Subcutaneous abdominal adipose tissue (tissue), 5 donors: ENCODE results near the gene TBATA.

Experiments used
- H3K27ac ChIP-seq: one replicate; pipeline ENCODE4 v1.7.0; 2013; ENCODE audit warnings: low read depth, mild to moderate bottlenecking, inconsistent platforms, low read length, moderate library complexity
- H3K27me3 ChIP-seq, 5 donors: one replicate each; pipeline ENCODE4 v1.7.0; 2013; ENCODE audit warnings: low read length in 5 of 5, inconsistent platforms in 1 of 5; ENCODE audit not compliant: control insufficient read depth in 5 of 5, insufficient read depth in 4 of 5
- H3K36me3 ChIP-seq, 5 donors: one replicate each; pipeline ENCODE4 v1.7.0; 2013; ENCODE audit warnings: low read length in 5 of 5; ENCODE audit not compliant: control insufficient read depth in 5 of 5, insufficient read depth in 5 of 5
- H3K4me1 ChIP-seq, 5 donors: one replicate each; pipeline ENCODE4 v1.7.0; 2013; ENCODE audit warnings: low read length in 5 of 5, mild to moderate bottlenecking in 3 of 5, moderate library complexity in 1 of 5; ENCODE audit not compliant: control insufficient read depth in 5 of 5, insufficient read depth in 5 of 5
- H3K4me3 ChIP-seq, 5 donors: one replicate each; pipeline ENCODE4 v1.7.0; 2013; ENCODE audit warnings: low read length in 5 of 5, low read depth in 1 of 5
- H3K9ac ChIP-seq, 5 donors: one replicate each; pipeline ENCODE4 v1.7.0; 2013; ENCODE audit warnings: low read length in 5 of 5, mild to moderate bottlenecking in 4 of 5, moderate library complexity in 3 of 5
- H3K9me3 ChIP-seq, 5 donors: one replicate each; pipeline ENCODE4 v1.7.0; 2013; ENCODE audit warnings: low read length in 5 of 5; ENCODE audit not compliant: control insufficient read depth in 5 of 5
- donor health status: healthy.
- donor health status: healthy.
- donor health status: healthy.
- donor health status: healthy.
- donor health status: healthy.

The TBATA gene

GRCh38 chr10:70795613-70796012 is 10.4 kb upstream of the TBATA start:
- peaks cover 0 to 2% (median 0%) of the 10 kb centered on the region in 5 donors for H3K27me3 ChIP-seq
- no peaks in the 10 kb centered on the region for H3K36me3 ChIP-seq
- no peak overlapping the region for H3K9ac ChIP-seq
- no peak overlapping the region for H3K27ac ChIP-seq
- no peaks in the 10 kb centered on the region for H3K9me3 ChIP-seq
- H3K4me3 ChIP-seq = no peak overlapping the region
- H3K4me1 ChIP-seq = no peaks in the 10 kb centered on the region

- Histone ChIP-seq H3K4me1 (no peaks in the 10 kb centered on the region), H3K9ac (no peak overlapping the region), H3K9me3 (no peaks in the 10 kb centered on the region), H3K36me3 (no peaks in the 10 kb centered on the region), H3K27me3 (no peaks in the 10 kb centered on the region), H3K4me3 (no peak overlapping the region), H3K27ac (no peak overlapping the region)
Observed at GRCh38 chr10:70791386-70792039, 6.3 kb upstream of the TBATA start.

GRCh38 chr10:70786799-70787415 is 1.7 kb upstream of the TBATA start:
- no peak overlapping the region for H3K4me3 ChIP-seq
- no peak overlapping the region for H3K27ac ChIP-seq
- no peak overlapping the region for H3K9ac ChIP-seq
- peaks cover 2 to 13% (median 10%) of the 10 kb centered on the region in 5 donors for H3K4me1 ChIP-seq
- no peaks in the 10 kb centered on the region for H3K9me3 ChIP-seq
- H3K27me3 ChIP-seq = peaks cover 0 to 6% (median 0%) of the 10 kb centered on the region in 5 donors
- no peaks in the 10 kb centered on the region for H3K36me3 ChIP-seq

GRCh38 chr10:70784471-70784870 is 706 bp downstream of the TBATA start:
- H3K27ac ChIP-seq = no peak overlapping the region
- peaks cover 3 to 24% (median 20%) of the 10 kb centered on the region in 5 donors for H3K4me1 ChIP-seq
- H3K9me3 ChIP-seq = no peaks in the 10 kb centered on the region
- no peak overlapping the region for H3K4me3 ChIP-seq
- no peak overlapping the region for H3K9ac ChIP-seq
- H3K36me3 ChIP-seq = no peaks in the 10 kb centered on the region
- H3K27me3 ChIP-seq = peaks cover 0 to 6% (median 0%) of the 10 kb centered on the region in 5 donors

- H3K4me3 ChIP-seq = no peak overlapping the region
- no peak overlapping the region for H3K27ac ChIP-seq
- H3K9me3 ChIP-seq = no peaks in the 10 kb centered on the region
- peaks cover 3 to 28% (median 25%) of the 10 kb centered on the region in 5 donors for H3K4me1 ChIP-seq
- H3K27me3 ChIP-seq = peaks cover 0 to 6% (median 0%) of the 10 kb centered on the region in 5 donors
- no peak overlapping the region for H3K9ac ChIP-seq
- no peaks in the 10 kb centered on the region for H3K36me3 ChIP-seq
Observed at GRCh38 chr10:70784016-70784415, 1.2 kb downstream of the TBATA start.

- peaks cover 3 to 30% (median 26%) of the 10 kb centered on the region in 5 donors for H3K4me1 ChIP-seq
- no peaks in the 10 kb centered on the region for H3K36me3 ChIP-seq
- no peak overlapping the region for H3K27ac ChIP-seq
- no peak overlapping the region for H3K9ac ChIP-seq
- no peak overlapping the region for H3K4me3 ChIP-seq
- H3K27me3 ChIP-seq = peaks cover 0 to 6% (median 0%) of the 10 kb centered on the region in 5 donors
- no peaks in the 10 kb centered on the region for H3K9me3 ChIP-seq
Observed at GRCh38 chr10:70782746-70783680, 2.2 kb downstream of the TBATA start.

GRCh38 chr10:70782086-70782745 is 3.0 kb downstream of the TBATA start:
- Histone ChIP-seq H3K36me3 (no peaks in the 10 kb centered on the region), H3K9me3 (no peaks in the 10 kb centered on the region), H3K4me1 (peaks cover 3 to 30% (median 26%) of the 10 kb centered on the region in 5 donors), H3K27ac (no peak overlapping the region), H3K9ac (peak overlapping the region in 1 of 5 donors; percentile 12), H3K27me3 (peaks cover 0 to 6% (median 0%) of the 10 kb centered on the region in 5 donors), H3K4me3 (no peak overlapping the region)

GRCh38 chr10:70781461-70782051 is 3.6 kb downstream of the TBATA start:
- Histone ChIP-seq H3K4me1 (peaks cover 3 to 30% (median 26%) of the 10 kb centered on the region in 5 donors), H3K4me3 (no peak overlapping the region), H3K36me3 (no peaks in the 10 kb centered on the region), H3K9me3 (no peaks in the 10 kb centered on the region), H3K27me3 (peaks cover 0 to 6% (median 0%) of the 10 kb centered on the region in 5 donors), H3K9ac (no peak overlapping the region), H3K27ac (no peak overlapping the region)

- H3K27me3 ChIP-seq = peaks cover 0 to 9% (median 0%) of the 10 kb centered on the region in 5 donors
- H3K9ac ChIP-seq = no peak overlapping the region
- H3K9me3 ChIP-seq = no peaks in the 10 kb centered on the region
- no peak overlapping the region for H3K4me3 ChIP-seq
- peaks cover 3 to 30% (median 26%) of the 10 kb centered on the region in 5 donors for H3K4me1 ChIP-seq
- H3K36me3 ChIP-seq = no peaks in the 10 kb centered on the region
- no peak overlapping the region for H3K27ac ChIP-seq
Observed at GRCh38 chr10:70780772-70781171, 4.4 kb downstream of the TBATA start.
